GM18909 (cell line): Measurements from ENCODE around the gene PCDHB7.
"Not testable (repeated sequence)": the region's sequence is repeated elsewhere in the genome, so short reads cannot be mapped to it uniquely, and the experiment has no call there.

Experiments used
- ATAC-seq: cut with Tn5 transposase; IDR thresholded peaks from one replicate; pipeline ENCODE4 v1.9.1; 2021; ENCODE audit warnings: mild to moderate bottlenecking; ENCODE audit not compliant: unreplicated experiment, poor library complexity

PCDHB7 gene

DNA sequence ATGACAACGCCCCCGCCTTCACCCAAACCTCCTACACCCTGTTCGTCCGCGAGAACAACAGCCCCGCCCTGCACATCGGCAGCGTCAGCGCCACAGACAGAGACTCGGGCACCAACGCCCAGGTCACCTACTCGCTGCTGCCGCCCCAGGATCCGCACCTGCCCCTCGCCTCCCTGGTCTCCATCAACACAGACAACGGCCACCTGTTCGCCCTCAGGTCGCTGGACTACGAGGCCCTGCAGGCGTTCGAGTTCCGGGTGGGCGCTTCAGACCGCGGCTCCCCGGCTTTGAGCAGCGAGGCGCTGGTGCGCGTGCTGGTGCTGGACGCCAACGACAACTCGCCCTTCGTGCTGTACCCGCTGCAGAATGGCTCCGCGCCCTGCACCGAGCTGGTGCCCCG, 6.9 kb downstream of the PCDHB7 start:
- not testable (repeated sequence) for ATAC-seq

DNA sequence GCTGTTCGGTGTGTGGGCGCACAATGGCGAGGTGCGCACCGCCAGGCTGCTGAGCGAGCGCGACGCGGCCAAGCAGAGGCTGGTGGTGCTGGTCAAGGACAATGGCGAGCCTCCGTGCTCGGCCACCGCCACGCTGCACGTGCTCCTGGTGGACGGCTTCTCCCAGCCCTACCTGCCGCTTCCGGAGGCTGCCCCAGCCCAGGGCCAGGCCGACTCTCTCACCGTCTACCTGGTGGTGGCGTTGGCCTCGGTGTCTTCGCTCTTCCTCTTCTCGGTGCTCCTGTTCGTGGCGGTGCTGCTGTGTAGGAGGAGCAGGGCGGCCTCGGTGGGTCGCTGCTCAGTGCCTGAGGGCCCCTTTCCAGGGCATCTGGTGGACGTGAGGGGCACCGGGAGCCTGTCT, 7.4 kb downstream of the PCDHB7 start:
- ATAC-seq: not testable (repeated sequence)

DNA sequence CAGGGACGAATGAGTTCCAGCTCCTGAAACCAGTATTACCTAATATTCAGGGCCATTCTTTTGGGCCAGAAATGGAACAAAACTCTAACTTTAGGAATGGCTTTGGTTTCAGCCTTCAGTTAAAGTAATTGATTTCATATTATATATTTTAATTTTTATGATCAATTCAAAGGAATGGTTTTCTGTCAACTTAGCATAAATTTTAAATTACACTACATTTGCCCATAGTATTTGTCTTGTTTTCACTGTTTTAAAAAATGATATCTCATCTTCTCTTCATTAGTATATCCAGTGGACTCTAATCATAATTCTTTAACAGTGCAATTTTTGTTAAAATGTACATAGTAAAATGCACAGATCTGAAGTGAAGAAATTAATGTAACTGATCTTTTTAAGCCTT, 7.9 kb downstream of the PCDHB7 start:
- no peak for ATAC-seq

DNA sequence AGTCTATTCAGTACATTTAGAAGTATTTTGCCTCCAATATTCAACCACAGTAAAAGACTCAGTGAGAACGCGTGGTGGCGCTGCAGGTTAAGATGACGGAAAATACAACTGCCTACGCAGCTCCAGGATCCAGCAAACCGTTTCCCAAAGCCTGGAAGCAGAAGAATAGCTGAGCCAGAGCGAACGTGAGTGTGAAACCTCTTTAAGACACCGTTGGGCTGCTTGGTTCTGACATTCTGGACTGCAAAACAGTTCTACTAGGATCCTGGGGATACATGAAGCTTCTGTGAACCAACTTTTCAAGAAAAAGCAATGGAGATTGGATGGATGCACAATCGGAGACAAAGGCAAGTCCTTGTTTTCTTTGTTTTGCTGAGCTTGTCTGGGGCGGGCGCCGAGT, 9.8 kb downstream of the PCDHB7 start, which contains the start of gene PCDHB16:
TSS of gene PCDHB16 (plus strand) at position 140 of the 400 bp plus-strand sequence. CDS start at position 313, 173 bp downstream.
- ATAC-seq: no peak

DNA sequence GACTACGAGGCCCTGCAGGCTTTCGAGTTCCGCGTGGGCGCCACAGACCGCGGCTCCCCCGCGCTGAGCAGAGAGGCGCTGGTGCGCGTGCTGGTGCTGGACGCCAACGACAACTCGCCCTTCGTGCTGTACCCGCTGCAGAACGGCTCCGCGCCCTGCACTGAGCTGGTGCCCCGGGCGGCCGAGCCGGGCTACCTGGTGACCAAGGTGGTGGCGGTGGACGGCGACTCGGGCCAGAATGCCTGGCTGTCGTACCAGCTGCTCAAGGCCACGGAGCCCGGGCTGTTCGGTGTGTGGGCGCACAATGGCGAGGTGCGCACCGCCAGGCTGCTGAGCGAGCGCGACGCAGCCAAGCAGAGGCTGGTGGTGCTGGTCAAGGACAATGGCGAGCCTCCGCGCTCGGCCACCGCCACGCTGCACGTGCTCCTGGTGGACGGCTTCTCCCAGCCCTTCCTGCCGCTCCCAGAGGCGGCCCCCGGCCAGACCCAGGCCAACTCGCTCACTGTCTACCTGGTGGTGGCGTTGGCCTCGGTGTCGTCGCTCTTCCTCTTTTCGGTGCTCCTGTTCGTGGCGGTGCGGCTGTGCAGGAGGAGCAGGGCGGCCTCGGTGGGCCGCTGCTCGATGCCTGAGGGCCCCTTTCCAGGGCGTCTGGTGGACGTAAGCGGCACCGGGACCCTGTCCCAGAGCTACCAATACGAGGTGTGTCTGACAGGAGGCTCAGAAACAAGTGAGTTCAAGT, 11.8 kb downstream of the PCDHB7 start:
- ATAC-seq: not testable (repeated sequence)

DNA sequence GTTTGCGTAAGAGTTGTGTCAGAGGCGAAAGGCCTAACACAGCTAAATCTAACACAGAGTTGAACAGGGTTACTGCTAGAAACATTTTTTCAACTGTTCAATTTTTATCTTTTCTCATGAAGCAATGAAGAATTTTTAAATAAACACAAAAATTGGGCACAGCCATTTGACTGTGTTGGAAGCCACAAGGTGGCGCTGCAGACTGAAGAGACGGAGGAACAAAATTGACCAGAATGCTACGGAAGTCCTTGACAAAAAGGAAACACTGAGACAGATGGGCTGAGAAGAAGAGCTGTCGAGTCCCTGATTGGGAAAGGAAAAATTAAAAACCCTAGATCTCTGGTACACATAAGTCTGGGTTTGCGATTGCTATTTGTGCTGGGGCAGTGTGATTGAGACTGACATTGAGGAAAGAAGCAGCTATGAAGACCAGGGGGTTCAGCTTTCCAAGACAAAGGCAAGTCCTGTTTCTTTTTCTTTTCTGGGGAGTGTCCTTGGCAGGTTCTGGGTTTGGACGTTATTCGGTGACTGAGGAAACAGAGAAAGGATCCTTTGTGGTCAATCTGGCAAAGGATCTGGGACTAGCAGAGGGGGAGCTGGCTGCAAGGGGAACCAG, 14.6 kb downstream of the PCDHB7 start, which contains the start of gene PCDHB9:
TSS of gene PCDHB9 (plus strand) at position 265 of the 616 bp plus-strand sequence. CDS start at position 423, 158 bp downstream.
- no peak for ATAC-seq

DNA sequence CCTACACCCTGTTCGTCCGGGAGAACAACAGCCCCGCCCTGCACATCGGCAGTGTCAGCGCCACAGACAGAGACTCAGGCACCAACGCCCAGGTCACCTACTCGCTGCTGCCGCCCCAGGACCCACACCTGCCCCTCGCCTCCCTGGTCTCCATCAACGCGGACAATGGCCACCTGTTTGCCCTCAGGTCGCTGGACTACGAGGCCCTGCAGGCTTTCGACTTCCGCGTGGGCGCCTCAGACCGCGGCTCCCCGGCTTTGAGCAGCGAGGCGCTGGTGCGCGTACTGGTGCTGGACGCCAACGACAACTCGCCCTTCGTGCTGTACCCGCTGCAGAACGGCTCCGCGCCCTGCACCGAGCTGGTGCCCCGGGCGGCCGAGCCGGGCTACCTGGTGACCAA, 16.2 kb downstream of the PCDHB7 start:
- not testable (repeated sequence) for ATAC-seq

DNA sequence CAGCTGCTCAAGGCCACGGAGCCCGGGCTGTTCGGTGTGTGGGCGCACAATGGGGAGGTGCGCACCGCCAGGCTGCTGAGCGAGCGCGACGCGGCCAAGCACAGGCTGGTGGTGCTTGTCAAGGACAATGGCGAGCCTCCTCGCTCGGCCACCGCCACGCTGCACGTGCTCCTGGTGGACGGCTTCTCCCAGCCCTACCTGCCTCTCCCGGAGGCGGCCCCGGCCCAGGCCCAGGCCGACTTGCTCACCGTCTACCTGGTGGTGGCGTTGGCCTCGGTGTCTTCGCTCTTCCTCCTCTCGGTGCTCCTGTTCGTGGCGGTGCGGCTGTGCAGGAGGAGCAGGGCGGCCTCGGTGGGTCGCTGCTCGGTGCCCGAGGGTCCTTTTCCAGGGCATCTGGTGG, 16.7 kb downstream of the PCDHB7 start:
- not testable (repeated sequence) for ATAC-seq

DNA sequence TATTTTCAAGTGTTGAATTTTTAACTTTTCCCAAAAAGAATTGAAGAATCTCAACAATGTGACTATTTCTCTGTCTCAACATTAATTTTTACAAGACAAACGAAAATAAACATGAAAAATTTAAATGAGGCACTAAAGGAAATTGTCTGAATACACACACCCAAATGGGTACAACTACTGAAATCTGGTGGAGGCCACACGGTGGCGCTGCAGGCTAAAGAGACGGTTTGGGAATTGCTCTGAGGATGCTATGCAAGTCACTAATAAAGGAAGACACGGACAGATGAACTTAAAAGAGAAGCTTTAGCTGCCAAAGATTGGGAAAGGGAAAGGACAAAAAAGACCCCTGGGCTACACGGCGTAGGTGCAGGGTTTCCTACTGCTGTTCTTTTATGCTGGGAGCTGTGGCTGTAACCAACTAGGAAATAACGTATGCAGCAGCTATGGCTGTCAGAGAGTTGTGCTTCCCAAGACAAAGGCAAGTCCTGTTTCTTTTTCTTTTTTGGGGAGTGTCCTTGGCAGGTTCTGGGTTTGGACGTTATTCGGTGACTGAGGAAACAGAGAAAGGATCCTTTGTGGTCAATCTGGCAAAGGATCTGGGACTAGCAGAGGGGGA, 19.8 kb downstream of the PCDHB7 start, which contains the start of gene PCDHB10:
TSS of gene PCDHB10 (plus strand) at position 244 of the 616 bp plus-strand sequence. CDS start at position 444, 200 bp downstream.
- no peak for ATAC-seq

DNA sequence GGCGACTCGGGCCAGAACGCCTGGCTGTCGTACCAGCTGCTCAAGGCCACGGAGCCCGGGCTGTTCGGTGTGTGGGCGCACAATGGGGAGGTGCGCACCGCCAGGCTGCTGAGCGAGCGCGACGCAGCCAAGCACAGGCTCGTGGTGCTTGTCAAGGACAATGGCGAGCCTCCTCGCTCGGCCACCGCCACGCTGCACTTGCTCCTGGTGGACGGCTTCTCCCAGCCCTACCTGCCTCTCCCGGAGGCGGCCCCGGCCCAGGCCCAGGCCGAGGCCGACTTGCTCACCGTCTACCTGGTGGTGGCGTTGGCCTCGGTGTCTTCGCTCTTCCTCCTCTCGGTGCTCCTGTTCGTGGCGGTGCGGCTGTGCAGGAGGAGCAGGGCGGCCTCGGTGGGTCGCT, 21.9 kb downstream of the PCDHB7 start:
- not testable (repeated sequence) for ATAC-seq

DNA sequence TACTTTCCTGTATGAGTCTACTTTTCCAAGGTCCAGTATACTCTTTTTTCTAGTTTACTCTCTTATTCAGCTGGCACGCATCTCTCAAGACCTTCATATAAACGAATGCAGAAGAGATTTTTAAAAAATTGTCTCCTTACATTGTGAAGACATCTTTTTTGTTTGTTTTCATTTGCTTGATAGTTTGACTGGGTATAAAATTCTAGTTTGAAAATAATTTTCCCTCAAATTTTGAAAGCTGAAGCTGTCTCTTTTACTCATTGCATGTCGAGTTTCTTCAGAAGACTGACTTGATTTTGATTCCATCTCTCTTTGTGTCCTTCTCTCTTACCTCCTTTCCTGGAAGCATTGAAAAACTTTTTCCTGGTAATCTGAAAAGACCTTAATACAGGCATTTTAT, 23.9 kb downstream of the PCDHB7 start:
- no peak for ATAC-seq

DNA sequence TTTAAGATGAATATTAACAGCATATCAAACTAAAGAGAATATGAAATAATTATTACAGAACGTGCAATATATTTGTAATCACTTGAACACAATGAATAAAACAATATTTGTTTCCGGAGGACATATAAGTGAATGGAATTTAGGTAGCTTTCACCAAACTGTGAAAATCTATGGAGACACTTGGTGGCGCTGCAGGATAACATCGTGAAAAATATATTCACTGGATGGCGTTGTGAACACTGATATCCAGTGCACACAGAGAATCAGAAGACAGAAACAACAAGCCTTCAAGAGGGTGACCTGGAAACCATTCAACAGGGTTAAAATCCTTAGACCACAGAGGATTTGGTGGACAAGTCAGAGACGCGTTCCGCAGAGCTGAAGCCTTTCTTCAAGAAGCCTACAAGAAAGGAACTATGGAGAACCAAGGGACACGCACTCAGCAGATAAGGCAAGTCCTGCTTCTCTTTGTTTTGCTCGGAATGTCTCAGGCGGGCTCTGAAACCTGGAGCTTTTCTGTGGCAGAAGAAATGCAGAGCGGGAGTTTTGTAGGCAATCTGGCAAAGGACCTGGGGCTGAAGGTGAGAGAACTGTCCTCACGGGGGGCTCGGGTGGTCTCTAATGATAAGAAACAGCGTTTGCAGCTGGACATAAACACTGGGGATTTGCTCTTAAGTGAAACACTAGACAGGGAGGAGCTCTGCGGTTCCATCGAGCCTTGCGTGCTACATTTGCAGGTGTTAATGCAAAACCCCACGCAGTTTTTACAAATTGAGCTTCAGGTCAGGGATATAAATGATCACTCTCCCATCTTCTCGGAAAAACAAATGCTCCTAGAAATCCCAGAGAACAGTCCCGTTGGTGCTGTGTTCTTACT, 27.2 kb downstream of the PCDHB7 start, which contains the start of gene PCDHB11:
TSS of gene PCDHB11 (plus strand) at position 269 of the 877 bp plus-strand sequence. CDS start at position 417, 148 bp downstream.
- ATAC-seq: no peak

DNA sequence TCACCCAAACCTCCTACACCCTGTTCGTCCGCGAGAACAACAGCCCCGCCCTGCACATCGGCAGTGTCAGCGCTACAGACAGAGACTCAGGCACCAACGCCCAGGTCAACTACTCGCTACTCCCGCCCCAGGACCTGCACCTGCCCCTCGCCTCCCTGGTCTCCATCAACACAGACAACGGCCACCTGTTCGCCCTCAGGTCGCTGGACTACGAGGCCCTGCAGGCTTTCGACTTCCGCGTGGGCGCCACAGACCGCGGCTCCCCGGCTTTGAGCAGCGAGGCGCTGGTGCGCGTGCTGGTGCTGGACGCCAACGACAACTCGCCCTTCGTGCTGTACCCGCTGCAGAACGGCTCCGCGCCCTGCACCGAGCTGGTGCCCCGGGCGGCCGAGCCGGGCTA, 28.7 kb downstream of the PCDHB7 start:
- ATAC-seq: not testable (repeated sequence)

DNA sequence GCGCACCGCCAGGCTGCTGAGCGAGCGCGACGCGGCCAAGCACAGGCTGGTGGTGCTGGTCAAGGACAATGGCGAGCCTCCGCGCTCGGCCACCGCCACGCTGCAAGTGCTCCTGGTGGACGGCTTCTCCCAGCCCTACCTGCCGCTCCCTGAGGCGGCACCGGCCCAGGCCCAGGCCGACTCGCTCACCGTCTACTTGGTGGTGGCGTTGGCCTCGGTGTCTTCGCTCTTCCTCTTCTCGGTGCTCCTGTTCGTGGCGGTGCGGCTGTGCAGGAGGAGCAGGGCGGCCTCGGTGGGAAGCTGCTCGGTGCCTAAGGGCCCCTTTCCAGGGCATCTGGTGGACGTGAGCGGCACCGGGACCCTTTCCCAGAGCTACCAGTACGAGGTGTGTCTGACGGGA, 29.2 kb downstream of the PCDHB7 start:
- not testable (repeated sequence) for ATAC-seq

DNA sequence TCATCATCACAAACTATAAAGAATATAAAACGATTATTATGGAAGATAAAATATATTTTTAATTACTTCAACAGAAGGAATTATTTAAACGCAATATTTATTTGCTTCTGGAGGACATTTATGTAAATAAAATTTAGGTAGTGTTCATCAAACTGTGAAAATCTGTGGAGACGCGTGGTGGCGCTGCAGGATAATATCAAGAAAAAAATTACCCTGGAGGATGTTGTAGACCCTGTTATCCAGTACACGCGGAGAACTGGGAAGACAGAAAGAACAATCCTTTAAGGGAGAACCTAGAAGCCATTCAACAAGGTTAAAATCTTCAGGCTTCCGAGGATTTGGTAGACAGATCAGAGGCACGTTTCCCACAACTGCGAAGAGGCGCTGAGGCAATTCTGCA, 36.0 kb downstream of the PCDHB7 start, which contains the start of gene PCDHB12:
TSS of gene PCDHB12 (plus strand) at position 242 of the 400 bp plus-strand sequence. CDS start 189 bp downstream, outside the sequence.
- ATAC-seq: no peak

DNA sequence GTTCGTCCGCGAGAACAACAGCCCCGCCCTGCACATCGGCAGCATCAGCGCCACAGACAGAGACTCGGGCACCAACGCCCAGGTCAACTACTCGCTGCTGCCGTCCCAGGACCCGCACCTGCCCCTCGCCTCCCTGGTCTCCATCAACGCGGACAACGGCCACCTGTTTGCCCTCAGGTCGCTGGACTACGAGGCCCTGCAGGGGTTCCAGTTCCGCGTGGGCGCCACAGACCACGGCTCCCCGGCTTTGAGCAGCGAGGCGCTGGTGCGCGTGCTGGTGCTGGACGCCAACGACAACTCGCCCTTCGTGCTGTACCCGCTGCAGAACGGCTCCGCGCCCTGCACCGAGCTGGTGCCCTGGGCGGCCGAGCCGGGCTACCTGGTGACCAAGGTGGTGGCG, 37.8 kb downstream of the PCDHB7 start:
- ATAC-seq: not testable (repeated sequence)

DNA sequence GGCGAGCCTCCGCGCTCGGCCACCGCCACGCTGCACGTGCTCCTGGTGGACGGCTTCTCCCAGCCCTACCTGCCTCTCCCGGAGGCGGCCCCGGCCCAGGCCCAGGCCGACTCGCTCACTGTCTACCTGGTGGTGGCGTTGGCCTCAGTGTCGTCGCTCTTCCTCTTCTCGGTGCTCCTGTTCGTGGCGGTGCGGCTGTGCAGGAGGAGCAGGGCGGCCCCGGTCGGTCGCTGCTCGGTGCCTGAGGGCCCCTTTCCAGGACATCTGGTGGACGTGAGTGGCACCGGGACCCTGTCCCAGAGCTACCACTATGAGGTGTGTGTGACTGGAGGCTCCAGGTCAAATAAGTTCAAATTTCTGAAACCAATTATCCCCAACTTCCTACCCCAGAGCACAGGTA, 38.4 kb downstream of the PCDHB7 start:
- ATAC-seq: not testable (repeated sequence)

DNA sequence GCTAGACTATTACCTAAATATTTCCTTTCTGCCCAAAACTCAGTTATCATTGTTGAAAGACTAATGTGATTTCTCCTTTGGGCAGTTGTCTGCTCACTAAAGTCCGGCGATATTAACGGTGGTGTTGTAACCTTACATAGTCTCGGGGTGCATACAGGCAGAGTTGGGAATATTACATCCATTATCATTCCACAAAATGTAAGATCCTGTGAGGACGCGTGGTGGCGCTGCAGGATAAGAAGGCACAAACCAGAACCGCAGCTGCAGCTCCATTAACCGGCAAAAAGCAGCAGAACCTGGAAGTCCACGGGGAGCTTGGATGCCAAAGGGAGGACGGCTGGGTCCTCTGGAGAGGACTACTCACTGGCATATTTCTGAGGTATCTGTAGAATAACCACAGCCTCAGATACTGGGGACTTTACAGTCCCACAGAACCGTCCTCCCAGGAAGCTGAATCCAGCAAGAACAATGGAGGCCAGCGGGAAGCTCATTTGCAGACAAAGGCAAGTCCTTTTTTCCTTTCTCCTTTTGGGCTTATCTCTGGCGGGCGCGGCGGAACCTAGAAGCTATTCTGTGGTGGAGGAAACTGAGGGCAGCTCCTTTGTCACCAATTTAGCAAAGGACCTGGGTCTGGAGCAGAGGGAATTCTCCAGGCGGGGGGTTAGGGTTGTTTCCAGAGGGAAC, 41.4 kb downstream of the PCDHB7 start, which contains the start of gene PCDHB13:
TSS of gene PCDHB13 (plus strand) at position 264 of the 684 bp plus-strand sequence. CDS start at position 469, 205 bp downstream.
- not testable (repeated sequence) for ATAC-seq

DNA sequence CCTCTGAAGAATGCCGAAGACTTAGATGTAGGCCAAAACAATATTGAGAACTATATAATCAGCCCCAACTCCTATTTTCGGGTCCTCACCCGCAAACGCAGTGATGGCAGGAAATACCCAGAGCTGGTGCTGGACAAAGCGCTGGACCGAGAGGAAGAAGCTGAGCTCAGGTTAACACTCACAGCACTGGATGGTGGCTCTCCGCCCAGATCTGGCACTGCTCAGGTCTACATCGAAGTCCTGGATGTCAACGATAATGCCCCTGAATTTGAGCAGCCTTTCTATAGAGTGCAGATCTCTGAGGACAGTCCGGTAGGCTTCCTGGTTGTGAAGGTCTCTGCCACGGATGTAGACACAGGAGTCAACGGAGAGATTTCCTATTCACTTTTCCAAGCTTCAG, 42.1 kb downstream of the PCDHB7 start:
- not testable (repeated sequence) for ATAC-seq
